HT1080 (cell line): ENCODE measurements around the gene NOXRED1. TPM values are rescaled to one million over a fixed set of nuclear protein-coding genes. Genes with fewer than 3 reads are reported as not detected.
"Not testable (repeated sequence)": the region's sequence is repeated elsewhere in the genome, so short reads cannot be mapped to it uniquely, and the experiment has no call there.

Experiments used
- DNase-seq: peaks from one replicate; pipeline ENCODE4 v3.0.0-alpha.2; 2015; ENCODE audit warnings: low read depth
- total RNA-seq: library from RNA; depleted of rRNA; stranded (reverse); fragments of >200 nt; shearing (Covaris generic); gene quantifications from 2 replicates; pipeline ENCODE4 v1.2.3, GENCODE V29; 2014

NOXRED1 gene
- total RNA-seq, 1 experiment from 2014 or later, result not detected

DNA sequence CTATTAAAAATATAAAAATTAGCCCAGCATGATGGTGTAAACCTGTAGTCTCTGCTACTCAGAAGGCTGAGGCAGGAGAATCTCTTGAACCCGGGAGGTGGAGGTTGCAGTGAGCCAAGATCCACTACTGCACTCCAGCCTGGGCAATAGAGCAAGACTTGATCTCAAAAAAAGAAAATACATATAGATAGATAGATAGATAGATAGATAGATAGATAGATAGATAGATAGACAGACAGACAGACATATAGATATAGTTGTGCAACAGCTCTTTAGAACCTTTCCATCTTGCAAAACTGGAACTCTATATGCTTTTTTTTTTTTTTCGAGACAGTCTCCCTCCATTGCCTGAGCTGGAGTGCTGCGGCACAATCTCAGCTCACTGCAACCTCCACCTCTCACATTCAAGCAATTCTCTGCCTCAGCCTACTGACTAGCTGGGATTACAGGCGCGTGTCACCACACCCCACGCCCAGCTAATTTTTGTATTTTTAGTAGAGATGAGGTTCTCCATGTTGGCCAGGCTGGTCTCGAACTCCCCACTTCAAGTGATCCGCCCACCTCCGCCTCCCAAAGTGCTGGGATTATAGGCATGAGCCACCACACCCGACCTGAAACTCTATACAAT, 7.8 kb downstream of the NOXRED1 start:
- not testable (repeated sequence) for DNase-seq

- DNase-seq, result peak; percentile 24
Observed at GRCh38 chr14:77409131-77409533, 14.2 kb downstream of the NOXRED1 start.

- no peak for DNase-seq
Observed at GRCh38 chr14:77407158-77407557, 16.2 kb downstream of the NOXRED1 start.

DNA sequence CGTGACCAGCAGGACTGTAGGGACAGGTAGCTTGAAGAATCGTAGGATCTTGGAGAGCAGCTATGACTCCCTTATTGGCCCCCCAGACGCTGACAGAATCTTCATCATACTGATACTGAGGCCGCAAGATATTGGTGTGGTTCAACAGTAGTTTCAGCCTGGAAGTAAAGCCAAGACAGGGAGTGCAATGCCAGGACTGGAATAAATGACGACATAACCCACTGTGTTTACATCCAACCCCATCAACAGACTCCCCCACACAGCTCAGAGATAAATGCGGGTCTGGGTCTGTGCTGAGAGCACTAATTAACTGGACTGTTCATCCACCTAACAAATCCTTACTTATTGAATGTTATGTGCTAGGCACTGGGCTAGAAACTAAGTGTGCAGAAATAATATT, 16.6 kb downstream of the NOXRED1 start:
- no peak for DNase-seq

DNA sequence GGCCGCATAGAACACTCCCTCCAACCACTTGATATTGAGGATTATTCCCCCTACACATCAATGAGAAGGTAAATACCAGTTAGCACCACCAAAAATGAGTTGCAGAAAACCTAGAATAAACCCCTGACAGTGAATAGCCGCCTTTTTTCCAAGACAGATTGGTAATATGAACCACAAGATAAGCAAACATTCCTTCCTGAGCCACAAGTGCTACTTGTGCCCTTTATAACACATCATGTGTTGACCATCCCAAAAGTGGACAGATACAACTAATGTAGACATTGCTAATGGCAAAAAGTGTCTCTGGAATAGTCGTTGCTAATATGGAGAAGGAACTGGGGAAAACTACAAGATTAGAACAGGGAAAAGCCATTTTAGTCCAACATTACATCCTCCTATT, 17.2 kb downstream of the NOXRED1 start:
- no peak for DNase-seq

DNA sequence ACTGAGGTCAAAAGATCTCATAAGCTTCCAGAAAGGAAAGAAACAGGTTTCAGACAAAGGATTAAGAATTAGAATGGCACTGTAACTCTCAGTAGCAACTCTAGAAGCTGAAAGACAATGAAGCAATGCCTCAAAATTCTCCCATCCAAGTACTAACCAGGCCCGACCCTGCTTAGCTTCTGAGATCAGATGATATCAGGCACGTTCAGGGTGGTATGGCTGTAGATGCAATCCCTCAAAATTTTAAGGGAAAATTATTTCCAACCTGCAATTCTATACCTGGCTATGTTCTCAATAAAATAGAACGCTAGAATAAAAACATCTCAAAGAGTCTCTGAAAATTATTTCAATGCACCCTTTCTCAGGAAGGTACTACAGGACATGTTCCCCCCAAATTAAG, 19.6 kb downstream of the NOXRED1 start:
- DNase-seq, result no peak

DNA sequence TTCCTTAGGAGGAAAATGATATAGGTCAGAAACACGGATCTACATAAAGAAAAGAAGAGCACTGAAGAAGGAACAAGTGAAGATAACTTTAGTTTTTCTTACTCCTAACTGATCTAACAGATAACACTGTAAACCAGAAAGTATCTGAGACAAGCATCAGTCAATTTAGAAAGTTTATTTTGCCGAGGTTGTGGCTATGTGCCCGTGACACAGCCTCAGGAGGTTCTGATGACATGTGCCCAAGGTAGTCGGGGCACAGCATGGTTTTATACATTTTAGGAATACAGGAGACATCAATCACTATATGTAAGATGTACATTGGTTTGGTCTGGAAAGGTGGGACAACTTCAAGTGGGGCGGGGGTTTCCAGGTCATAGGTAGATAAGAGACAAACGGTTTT, 23.1 kb downstream of the NOXRED1 start:
- no peak for DNase-seq

DNA sequence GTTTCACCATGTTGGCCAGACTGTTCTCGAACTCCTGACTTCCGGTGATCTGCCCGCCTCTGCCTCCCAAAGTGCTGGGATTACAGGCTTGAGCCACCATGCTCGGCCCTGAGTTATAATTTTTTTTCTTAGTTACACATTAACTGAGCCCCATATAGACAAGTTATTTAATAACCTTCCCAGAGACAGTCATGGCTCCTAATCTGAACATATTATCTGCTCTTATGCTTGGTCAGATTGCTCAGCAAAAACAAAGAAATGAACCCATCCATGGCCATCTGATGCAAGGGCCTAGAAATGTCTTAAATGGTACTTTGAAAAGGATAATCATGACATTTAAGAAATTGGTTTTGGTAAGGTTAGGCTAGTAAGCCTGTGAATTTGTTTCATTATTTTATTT, 33.1 kb downstream of the NOXRED1 start:
- no peak for DNase-seq

DNA sequence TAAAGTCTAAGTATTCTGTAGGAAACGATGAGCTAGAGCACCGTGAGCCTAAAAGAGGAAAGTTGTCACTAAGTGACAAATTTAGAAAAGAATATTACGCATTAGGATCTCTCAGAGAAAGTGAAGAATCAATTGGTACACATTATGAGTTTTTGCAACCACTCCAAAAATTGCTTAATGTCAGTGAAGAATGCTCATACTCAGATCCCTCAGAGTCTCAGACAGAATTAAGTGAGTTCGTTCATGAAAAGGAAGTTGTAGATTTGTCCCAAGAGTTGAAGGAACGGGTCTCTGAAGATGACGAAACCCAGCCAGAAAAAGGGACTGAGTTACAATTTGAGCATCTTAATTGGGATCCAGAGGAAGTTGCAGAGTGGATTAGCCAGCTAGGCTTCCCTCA, 44.6 kb downstream of the NOXRED1 start:
- DNase-seq, result no peak

DNA sequence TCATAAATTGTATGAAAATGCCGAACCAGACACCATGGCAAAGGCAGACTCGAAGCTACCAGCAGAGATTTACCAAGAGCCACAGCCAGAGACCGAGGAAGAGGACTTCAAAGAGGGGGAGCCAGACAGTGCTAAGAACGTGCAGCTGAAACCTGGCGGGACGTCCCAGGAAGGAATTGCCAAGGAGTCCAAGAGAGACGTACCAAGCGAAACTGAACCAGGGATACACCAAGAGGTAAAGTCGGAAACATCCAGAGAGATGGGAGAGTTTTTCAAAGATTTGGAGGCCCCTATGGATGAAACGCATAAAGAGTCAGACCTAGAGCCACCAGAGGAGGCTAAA, 45.9 kb downstream of the NOXRED1 start:
- no peak for DNase-seq

GRCh38 chr14:77376771-77377501, 46.4 kb downstream of the NOXRED1 start, which contains the start of the genes SAMD15 and TMED8:
TSS of gene SAMD15 (plus strand) at chr14:77377379. CDS start at chr14:77377419, 40 bp downstream.
TSS of gene TMED8 (minus strand) at chr14:77377094. CDS start at chr14:77377053, 41 bp downstream.
- DNase-seq, result peak; percentile 88

DNA sequence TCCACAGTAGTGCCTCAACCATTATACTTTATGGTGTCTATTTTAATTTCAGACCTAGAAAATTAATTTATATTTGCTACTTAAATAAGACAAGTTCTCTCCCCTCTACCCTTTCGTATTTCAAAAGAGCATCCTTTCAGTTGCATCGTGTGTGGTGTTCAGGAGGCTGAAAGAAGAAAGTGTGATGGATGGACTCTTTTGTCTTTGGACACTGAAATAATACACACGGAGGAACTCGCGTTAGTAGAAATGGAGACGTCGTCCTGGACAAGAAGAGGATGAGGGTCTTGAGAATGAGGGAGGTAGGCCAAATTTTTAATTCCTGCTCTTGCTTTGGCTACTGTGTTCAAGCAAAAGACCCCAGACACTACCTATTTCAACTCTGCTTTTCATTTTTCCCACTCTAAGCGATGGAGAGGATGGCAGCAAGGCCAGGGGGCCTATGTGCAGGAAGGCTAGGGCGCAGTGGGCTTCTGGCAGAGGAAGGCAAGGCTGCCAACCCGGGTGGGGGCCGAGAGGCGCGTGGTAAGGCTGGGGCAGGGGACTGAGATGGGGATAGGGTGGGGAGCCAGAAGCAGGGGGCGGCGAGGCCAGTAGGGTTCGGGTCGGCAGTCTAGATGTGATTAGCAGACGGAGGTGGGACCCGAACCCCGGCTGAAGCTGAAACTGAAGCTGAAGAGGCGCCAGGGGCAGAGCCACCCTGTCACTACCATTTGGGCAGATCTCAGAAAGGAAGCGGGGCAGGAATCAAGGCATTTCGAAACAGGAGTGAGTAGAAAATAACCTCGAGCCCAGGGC, 47.2 kb downstream of the NOXRED1 start:
- DNase-seq, result no peak

- no peak for DNase-seq
Observed at GRCh38 chr14:77375164-77375950, 48.0 kb downstream of the NOXRED1 start.

DNA sequence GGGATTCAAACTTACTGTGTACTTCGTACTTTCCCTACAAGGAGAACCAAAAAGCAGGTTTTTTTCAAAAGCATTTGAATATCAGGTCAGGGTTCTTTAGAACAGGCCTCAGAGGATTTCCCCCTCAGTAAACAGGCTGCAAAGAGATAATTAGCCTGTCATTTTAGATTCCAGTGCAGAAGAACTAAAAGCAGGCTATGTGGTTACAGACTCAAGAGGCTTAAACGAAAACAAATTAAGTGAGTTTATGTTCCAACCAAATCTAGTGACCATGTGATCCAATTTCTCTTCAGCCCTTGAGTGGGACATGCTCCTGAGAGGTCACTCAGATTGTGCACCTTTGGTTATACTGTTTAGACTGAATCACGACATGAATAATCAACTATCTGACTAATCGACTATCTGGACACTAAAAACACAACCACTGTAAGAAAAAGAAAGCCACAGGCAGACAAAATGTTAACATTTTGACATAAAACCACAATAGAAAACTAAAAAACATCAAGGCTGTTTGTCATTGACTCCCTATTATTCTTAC, 51.0 kb downstream of the NOXRED1 start:
- DNase-seq, result peak; percentile 25

DNA sequence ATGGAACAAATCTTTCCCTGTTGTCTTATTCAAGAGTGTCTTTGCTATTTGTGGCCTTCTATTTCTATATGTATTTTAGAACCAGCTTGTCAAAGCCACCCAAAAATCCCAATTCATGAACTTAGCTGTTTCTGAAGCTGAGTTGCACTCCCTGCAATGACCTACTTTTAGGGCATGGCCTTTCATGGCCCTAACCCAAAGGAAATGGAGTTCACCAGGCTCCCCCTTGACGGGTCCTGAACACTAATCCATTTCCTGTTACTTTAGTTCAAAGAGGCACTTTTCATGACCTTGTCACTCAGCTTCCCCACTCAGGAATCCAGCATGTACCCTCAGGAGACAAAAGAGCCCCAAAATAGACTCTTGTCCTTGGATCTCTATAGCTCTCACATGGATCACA, 54.0 kb downstream of the NOXRED1 start:
- no peak for DNase-seq

GRCh38 chr14:77364146-77364545, 59.2 kb downstream of the NOXRED1 start:
- no peak for DNase-seq

DNA sequence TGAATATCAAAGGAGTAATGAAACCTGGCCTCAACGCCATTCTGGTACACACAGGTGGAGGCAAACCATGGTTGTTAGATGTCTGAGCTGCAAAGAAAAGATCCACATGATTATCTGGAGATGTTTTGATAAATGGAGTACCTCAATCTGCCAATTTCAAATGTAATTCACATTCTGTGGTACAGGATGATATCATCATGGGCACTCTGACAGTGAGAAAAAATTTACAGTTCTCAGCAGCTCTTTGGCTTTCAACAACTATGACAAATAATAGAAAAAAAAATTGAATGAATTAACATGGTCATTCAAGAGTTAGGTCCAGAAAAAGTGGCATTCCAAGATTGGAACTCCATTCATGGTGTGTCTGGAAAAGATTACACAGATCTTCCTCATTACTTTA, 63.7 kb downstream of the NOXRED1 start:
- DNase-seq, result no peak

- DNase-seq, result no peak
Observed at GRCh38 chr14:77356899-77357298, 66.4 kb downstream of the NOXRED1 start.

- peak; percentile 24 for DNase-seq
Observed at GRCh38 chr14:77355811-77356210, 67.5 kb downstream of the NOXRED1 start.

- DNase-seq, result no peak
Observed at GRCh38 chr14:77353469-77354141, 69.7 kb downstream of the NOXRED1 start.

GRCh38 chr14:77347751-77348150, 75.6 kb downstream of the NOXRED1 start:
- DNase-seq, result no peak
